NCI-H2196 (cell line): Measurements from ENCODE around the gene LRRK1.

Source experiments
- DNase-seq: peaks from one replicate; lab custom pipeline; 2025; ENCODE audit not compliant: unreplicated experiment; lab: John Stamatoyannopoulos, UW

LRRK1 gene

GRCh38 chr15:100909989-100910955, 8.9 kb upstream of the LRRK1 start:
- no peak for DNase-seq

- no peak for DNase-seq
These were observed 8.1 kb upstream of the LRRK1 start for GRCh38 chr15:100911086-100911485.

GRCh38 chr15:100913961-100914360, 5.2 kb upstream of the LRRK1 start:
- no peak for DNase-seq

GRCh38 chr15:100914876-100915275, 4.3 kb upstream of the LRRK1 start:
- DNase-seq: no peak

- peak; percentile 60 for DNase-seq
These were observed 995 bp upstream of the LRRK1 start for GRCh38 chr15:100918034-100918689.

- DNase-seq: no peak
These were observed 586 bp downstream of the LRRK1 start for GRCh38 chr15:100919481-100920405.

- DNase-seq: no peak
These were observed 1.5 kb downstream of the LRRK1 start for GRCh38 chr15:100920516-100921135.

GRCh38 chr15:100922192-100923040, 3.3 kb downstream of the LRRK1 start:
- no peak for DNase-seq

- DNase-seq: no peak
These were observed 3.9 kb downstream of the LRRK1 start for GRCh38 chr15:100923076-100923475.

- DNase-seq: no peak
These were observed 4.7 kb downstream of the LRRK1 start for GRCh38 chr15:100923902-100924301.

GRCh38 chr15:100924436-100924835, 5.3 kb downstream of the LRRK1 start:
- no peak for DNase-seq

- no peak for DNase-seq
These were observed 6.3 kb downstream of the LRRK1 start for GRCh38 chr15:100925480-100925879.

GRCh38 chr15:100926258-100926657, 7.1 kb downstream of the LRRK1 start:
- DNase-seq: no peak

GRCh38 chr15:100926971-100927756, 8.0 kb downstream of the LRRK1 start:
- DNase-seq: no peak

GRCh38 chr15:100928632-100929280, 9.6 kb downstream of the LRRK1 start:
- DNase-seq: no peak

GRCh38 chr15:100929641-100930042, 10.5 kb downstream of the LRRK1 start:
- no peak for DNase-seq

- no peak for DNase-seq
These were observed 11.2 kb downstream of the LRRK1 start for GRCh38 chr15:100930306-100930848.
